ENCODE data around the gene NCL. TPM values are rescaled to one million over a fixed set of nuclear protein-coding genes. Genes with fewer than 3 reads are reported as not detected.
A peak's percentile ranks its signal among the peaks of the same experiment; 100 is the strongest.

The NCL gene
- 60.7 and 106 TPM in 2 replicates for total RNA-seq (2014; rRNA removed; shearing (Covaris generic); ENCODE audit: low replicate concordance)

- peak; percentile 95 for DNase-seq (ENCODE audit: low read depth)
- in situ Hi-C loops (cut with HindIII; ENCODE audit: low pct_unique_long_range_greater_than_20kb, low sequenced_read_pairs), result no loop called here
Measured at GRCh38 chr2:231463698-231464575, at the start of gene NCL. TSS of gene NCL (minus strand) at chr2:231464484. CDS start at chr2:231464353, 131 bp downstream.

GRCh38 chr2:231513746-231514224, 49.5 kb upstream of the NCL start:
- in situ Hi-C loops (cut with HindIII; ENCODE audit: low pct_unique_long_range_greater_than_20kb, low sequenced_read_pairs), result no loop called here
- DNase-seq (ENCODE audit: low read depth), result no peak

- no peak for DNase-seq (ENCODE audit: low read depth)
- in situ Hi-C loops (cut with HindIII; ENCODE audit: low pct_unique_long_range_greater_than_20kb, low sequenced_read_pairs), result no loop called here
Measured at GRCh38 chr2:231512222-231512621, 47.9 kb upstream of the NCL start.

GRCh38 chr2:231503766-231504165, 39.5 kb upstream of the NCL start:
- in situ Hi-C loops (cut with HindIII; ENCODE audit: low pct_unique_long_range_greater_than_20kb, low sequenced_read_pairs), result no loop called here
- no peak for DNase-seq (ENCODE audit: low read depth)

GRCh38 chr2:231502596-231502995, 38.3 kb upstream of the NCL start:
- in situ Hi-C loops (cut with HindIII; ENCODE audit: low pct_unique_long_range_greater_than_20kb, low sequenced_read_pairs), result no loop called here
- DNase-seq (ENCODE audit: low read depth), result no peak

GRCh38 chr2:231497651-231498050, 33.4 kb upstream of the NCL start:
- in situ Hi-C loops (cut with HindIII; ENCODE audit: low pct_unique_long_range_greater_than_20kb, low sequenced_read_pairs), result no loop called here
- no peak for DNase-seq (ENCODE audit: low read depth)

GRCh38 chr2:231494669-231495068, 30.4 kb upstream of the NCL start:
- in situ Hi-C loops (cut with HindIII; ENCODE audit: low pct_unique_long_range_greater_than_20kb, low sequenced_read_pairs), result no loop called here
- no peak for DNase-seq (ENCODE audit: low read depth)

GRCh38 chr2:231490801-231491200, 26.5 kb upstream of the NCL start:
- no peak for DNase-seq (ENCODE audit: low read depth)
- in situ Hi-C loops (cut with HindIII; ENCODE audit: low pct_unique_long_range_greater_than_20kb, low sequenced_read_pairs), result no loop called here

GRCh38 chr2:231489990-231490389, 25.7 kb upstream of the NCL start:
- no peak for DNase-seq (ENCODE audit: low read depth)
- in situ Hi-C loops (cut with HindIII; ENCODE audit: low pct_unique_long_range_greater_than_20kb, low sequenced_read_pairs), result no loop called here

- in situ Hi-C loops (cut with HindIII; ENCODE audit: low pct_unique_long_range_greater_than_20kb, low sequenced_read_pairs), result no loop called here
- DNase-seq (ENCODE audit: low read depth), result no peak
Measured at GRCh38 chr2:231488331-231488730, 24.0 kb upstream of the NCL start.

GRCh38 chr2:231486851-231487596, 22.7 kb upstream of the NCL start:
- no peak for DNase-seq (ENCODE audit: low read depth)
- in situ Hi-C loops (cut with HindIII; ENCODE audit: low pct_unique_long_range_greater_than_20kb, low sequenced_read_pairs), result no loop called here

GRCh38 chr2:231483398-231484329, 19.4 kb upstream of the NCL start:
- no peak for DNase-seq (ENCODE audit: low read depth)
- in situ Hi-C loops (cut with HindIII; ENCODE audit: low pct_unique_long_range_greater_than_20kb, low sequenced_read_pairs), result no loop called here

GRCh38 chr2:231482806-231483391, 18.6 kb upstream of the NCL start:
- DNase-seq (ENCODE audit: low read depth), result peak; percentile 34
- in situ Hi-C loops (cut with HindIII; ENCODE audit: low pct_unique_long_range_greater_than_20kb, low sequenced_read_pairs), result no loop called here

- DNase-seq (ENCODE audit: low read depth), result no peak
- in situ Hi-C loops (cut with HindIII; ENCODE audit: low pct_unique_long_range_greater_than_20kb, low sequenced_read_pairs), result no loop called here
Measured at GRCh38 chr2:231480781-231481180, 16.5 kb upstream of the NCL start.

- no peak for DNase-seq (ENCODE audit: low read depth)
- in situ Hi-C loops (cut with HindIII; ENCODE audit: low pct_unique_long_range_greater_than_20kb, low sequenced_read_pairs), result no loop called here
Measured at GRCh38 chr2:231479455-231479854, 15.2 kb upstream of the NCL start.

GRCh38 chr2:231476920-231477319, 12.6 kb upstream of the NCL start:
- DNase-seq (ENCODE audit: low read depth), result no peak
- in situ Hi-C loops (cut with HindIII; ENCODE audit: low pct_unique_long_range_greater_than_20kb, low sequenced_read_pairs), result no loop called here

- DNase-seq (ENCODE audit: low read depth), result no peak
- in situ Hi-C loops (cut with HindIII; ENCODE audit: low pct_unique_long_range_greater_than_20kb, low sequenced_read_pairs), result no loop called here
Measured at GRCh38 chr2:231475965-231476364, 11.7 kb upstream of the NCL start.

GRCh38 chr2:231472816-231473215, 8.5 kb upstream of the NCL start:
- in situ Hi-C loops (cut with HindIII; ENCODE audit: low pct_unique_long_range_greater_than_20kb, low sequenced_read_pairs), result no loop called here
- no peak for DNase-seq (ENCODE audit: low read depth)

Data from Caki2 (cell line).